HFF-Myc (cell line): Measurements from ENCODE around the gene CEACAM6.

Source experiments
- DNase-seq: peaks from one replicate; pipeline ENCODE4 v3.0.0-alpha.2; 2011; ENCODE audit warnings: low read depth; ENCODE audit errors: extremely low read depth
- H3K4me3 ChIP-seq: replicated peaks from 2 replicates; pipeline ENCODE4 v1.5.1; 2011; ENCODE audit warnings: low read depth, mild to moderate bottlenecking, control low read depth, low read length
- CTCF ChIP-seq: IDR thresholded peaks from 2 replicates; pipeline ENCODE4 v1.5.1; 2012; ENCODE audit warnings: mild to moderate bottlenecking, low read depth, low read length, control low read depth; ENCODE audit errors: missing control alignments

The CEACAM6 gene

DNA sequence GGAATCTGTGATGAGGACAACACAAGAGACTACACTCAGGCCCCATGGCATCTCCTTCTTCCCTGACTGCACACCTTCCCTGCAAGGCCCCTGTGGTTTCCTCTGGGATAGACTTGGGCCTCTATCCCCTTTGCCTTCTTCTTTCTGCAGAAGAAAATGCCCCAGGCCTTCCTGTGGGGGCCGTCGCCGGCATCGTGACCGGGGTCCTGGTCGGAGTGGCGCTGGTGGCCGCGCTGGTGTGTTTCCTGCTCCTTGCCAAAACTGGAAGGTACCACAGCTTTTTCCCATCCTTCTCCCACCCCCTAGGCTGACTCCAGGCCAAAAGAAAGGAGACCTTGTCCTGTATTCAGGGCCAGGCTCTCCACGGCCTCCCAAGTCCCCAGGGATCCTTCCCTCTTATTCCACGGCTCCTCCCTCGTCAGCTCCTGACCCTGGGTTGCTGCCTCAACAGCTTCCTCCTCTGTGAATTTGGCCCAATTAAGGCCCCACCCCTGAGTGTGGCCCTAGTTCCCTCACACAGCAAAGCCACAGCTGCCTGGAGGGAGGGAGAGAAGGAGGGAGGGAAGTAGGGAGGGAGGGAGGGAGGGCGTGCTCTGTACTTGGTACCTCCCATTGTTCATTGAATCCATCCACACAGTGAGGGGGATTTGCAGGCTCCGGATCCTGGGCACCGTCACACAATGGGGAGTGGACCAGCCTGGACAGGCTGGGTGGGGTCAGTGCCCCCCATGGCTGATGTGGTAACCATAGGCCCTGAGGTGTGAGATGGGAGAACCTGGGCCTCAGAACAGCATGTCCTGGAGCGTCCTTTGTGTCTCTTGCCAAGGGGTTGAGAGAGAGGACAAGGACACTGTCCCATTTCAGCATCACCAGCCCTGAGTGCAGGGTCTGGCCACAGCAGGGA is 53.6 kb downstream of the CEACAM6 start:
- TF ChIP-seq CTCF: no peak
- no peak for DNase-seq

GRCh38 chr19:41810301-41810700 is 55.0 kb downstream of the CEACAM6 start:
- no peak for TF ChIP-seq CTCF
- DNase-seq: no peak
- no peak overlapping the region for H3K4me3 ChIP-seq

More for the DNA sequence above, 53.6 kb downstream of the CEACAM6 start:
- no peak overlapping the region for H3K4me3 ChIP-seq

DNA sequence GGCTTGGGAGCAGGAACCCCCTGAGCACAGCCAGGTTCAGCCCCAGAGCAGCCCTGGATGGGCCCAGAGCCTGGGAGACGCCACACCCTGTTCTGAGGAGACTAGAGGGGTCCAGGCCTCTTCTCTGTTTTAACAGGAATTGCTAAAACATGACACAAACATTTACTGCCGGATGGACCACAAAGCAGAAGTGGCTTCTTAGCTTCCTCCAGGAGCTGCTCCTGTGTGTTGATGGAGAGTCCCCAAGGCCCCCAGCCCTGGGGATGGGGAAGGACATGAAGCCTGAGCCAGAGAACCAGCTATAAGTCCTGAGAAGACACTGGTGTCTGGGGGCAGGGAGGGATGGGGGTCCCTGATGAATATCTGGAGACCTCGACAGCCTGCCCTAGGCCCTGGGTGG is 55.7 kb downstream of the CEACAM6 start:
- TF ChIP-seq CTCF: no peak
- H3K4me3 ChIP-seq: no peak overlapping the region
- no peak for DNase-seq

GRCh38 chr19:41811981-41812380 is 56.7 kb downstream of the CEACAM6 start:
- no peak for DNase-seq
- TF ChIP-seq CTCF: no peak
- H3K4me3 ChIP-seq: no peak overlapping the region

DNA sequence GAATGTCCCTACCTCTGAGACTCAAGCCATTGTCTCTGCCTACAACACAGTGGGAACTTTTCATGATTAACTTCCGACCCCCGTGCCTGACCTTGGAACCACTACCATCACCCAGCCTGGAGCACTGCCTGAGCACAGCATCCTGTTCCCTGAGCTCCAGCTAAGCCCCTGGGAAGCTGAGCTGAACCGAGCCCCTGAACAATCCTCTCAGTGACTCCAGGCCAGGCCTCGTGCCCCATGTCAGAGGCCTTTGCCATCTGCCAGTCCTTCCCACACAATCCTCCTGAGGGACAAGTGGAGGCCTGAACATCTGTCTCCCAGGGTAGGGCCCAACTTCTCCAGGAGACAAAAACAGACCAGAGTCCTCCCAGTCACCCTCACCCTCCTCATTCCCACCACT is 58.6 kb downstream of the CEACAM6 start:
- no peak for TF ChIP-seq CTCF
- DNase-seq: no peak
- no peak overlapping the region for H3K4me3 ChIP-seq

DNA sequence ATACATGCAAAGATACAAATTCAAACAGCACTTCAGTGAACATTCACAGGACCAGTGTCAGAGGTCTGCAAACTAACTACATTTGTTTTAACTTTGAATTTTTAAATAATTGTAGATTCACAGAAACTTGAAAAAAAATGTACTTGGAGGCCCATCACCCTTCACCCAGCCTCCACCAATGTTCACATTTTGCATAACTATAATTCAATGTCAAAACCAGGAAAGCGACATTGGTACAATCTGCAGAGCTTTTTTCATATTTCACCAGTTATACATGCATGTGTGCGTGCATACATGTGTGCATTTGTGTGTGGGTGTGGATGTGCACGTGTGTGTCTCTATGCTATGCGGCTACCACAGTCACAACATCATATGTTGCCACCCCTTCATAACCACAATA is 60.0 kb downstream of the CEACAM6 start:
- TF ChIP-seq CTCF: no peak
- no peak overlapping the region for H3K4me3 ChIP-seq
- DNase-seq: no peak

DNA sequence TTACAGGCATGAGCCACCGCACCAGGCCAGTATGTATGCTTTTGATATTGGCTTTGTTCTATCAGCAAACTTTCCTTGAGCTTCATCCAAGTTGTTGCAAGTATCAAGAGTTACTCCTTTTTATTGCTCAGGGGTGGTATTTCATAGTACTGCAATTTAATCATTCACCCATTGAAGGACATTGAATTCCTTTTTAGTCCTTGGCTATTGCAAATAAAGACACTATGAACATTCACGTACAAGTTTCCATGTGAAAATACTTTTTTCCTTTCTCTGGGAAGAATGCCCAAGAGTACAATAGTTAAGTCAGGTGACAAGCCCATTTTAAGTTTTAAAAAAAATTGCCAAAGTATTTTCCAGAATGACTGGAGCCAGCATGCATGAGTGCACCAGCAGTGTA is 61.4 kb downstream of the CEACAM6 start:
- no peak overlapping the region for H3K4me3 ChIP-seq
- no peak for DNase-seq
- TF ChIP-seq CTCF: no peak
